Heart right ventricle (tissue), 16 donors: Measurements from ENCODE around the gene DTL. TPM values are rescaled to one million over a fixed set of nuclear protein-coding genes. Genes with fewer than 3 reads are reported as not detected.
"Not testable (repeated sequence)": the region's sequence is repeated elsewhere in the genome, so short reads cannot be mapped to it uniquely, and the experiment has no call there.

Experiments
- ATAC-seq, 8 donors: fragments of 200-7000 bp; cut with Tn5 transposase; one replicate each; pipeline ENCODE4 v1.9.1; 2020; ENCODE audit warnings: mild to moderate bottlenecking in 8 of 8, moderate library complexity in 8 of 8, moderate number of reproducible peaks in 1 of 8
- DNase-seq, 2 donors: peaks; one replicate each; pipeline ENCODE4 v3.0.0-alpha.2; 2020
- H3K27ac ChIP-seq, 10 donors: fragments of 200-600 bp; sonication (generic) in 2 of 10; one replicate each; pipeline versions ENCODE4 v1.5.0 to v1.8.0; 2020 to 2022; ENCODE audit warnings: mild to moderate bottlenecking in 3 of 10
- H3K27me3 ChIP-seq, 7 donors: fragments of 200-600 bp; one replicate each; pipeline ENCODE4 v1.8.0; 2021 to 2022; ENCODE audit warnings: mild to moderate bottlenecking in 2 of 7
- H3K36me3 ChIP-seq, 9 donors: fragments of 200-600 bp; sonication (generic) in 1 of 9; one replicate each; pipeline versions ENCODE4 v1.5.0 to v1.8.0; 2020 to 2022; ENCODE audit warnings: mild to moderate bottlenecking in 2 of 9
- H3K4me1 ChIP-seq, 9 donors: fragments of 200-600 bp; sonication (generic) in 1 of 9; one replicate each; pipeline versions ENCODE4 v1.5.0 to v1.8.0; 2020 to 2022; ENCODE audit warnings: mild to moderate bottlenecking in 4 of 9
- H3K4me3 ChIP-seq, 10 donors: fragments of 200-600 bp; sonication (generic) in 2 of 10; one replicate each; pipeline versions ENCODE4 v1.5.0 to v1.8.0; 2020 to 2022; ENCODE audit warnings: mild to moderate bottlenecking in 7 of 10, moderate library complexity in 2 of 10
- H3K9me3 ChIP-seq, 11 donors: fragments of 200-600 bp in 10 of 11; sonication (generic) in 2 of 11; one replicate each; pipeline versions ENCODE4 v1.5.0 to v1.8.0; 2013 to 2022; ENCODE audit warnings: mild to moderate bottlenecking in 2 of 11, control low read depth in 1 of 11, moderate library complexity in 1 of 11
- WGBS, 2 donors: extraction: QIAGEN DNeasy Blood & Tissue Kit; methylation state at CpG; one replicate each; pipeline ENCODE4 v1.1.7; 2013; ENCODE audit warnings: inconsistent platforms in 1 of 2; 5-methylcytosine and 5-hydroxymethylcytosine counted together
- intact Hi-C, 10 donors: fragments of 100-400 bp; cut with DNase I; formaldehyde crosslinking; loops; one replicate each; pipeline versions ENCODE4 v1.11.1 to v1.14.2; 2022
- polyA plus RNA-seq, 2 donors: library from polyadenylated mRNA; stranded (reverse); fragments of 200-250 nt; gene quantifications; one replicate each; pipeline ENCODE4 v1.2.3, GENCODE V29; 2013
- total RNA-seq, 10 donors: library from RNA; stranded (reverse); fragmentation: NEBNext Ultra II Directional in 3 of 10; extraction: Animal tissue kit (Norgen Biotek cat#: 25700) in 3 of 10; gene quantifications; one replicate each; pipeline versions ENCODE4 v1.2.1 to v1.2.4, GENCODE V29; 2021 to 2023
- TF ChIP-seq, protein P1 (sequence below), 9 donors: fragments of 200-600 bp; sonication (generic) in 2 of 9; IDR thresholded peaks; one replicate each; pipeline versions ENCODE4 v1.5.0 to v1.8.0; 2021 to 2022; ENCODE audit warnings: antibody characterized with exemption in 9 of 9, mild to moderate bottlenecking in 5 of 9, moderate library complexity in 1 of 9
- donor health status: Arrhythmogenic right ventricular cardiomyopathy.
- donor health status: ischemic (EF 13 %, LVEDD 7.1; RV severe dilation, severe dysfunction).
- donor health status: healthy with polysubstance abuse.
- donor health status: DM: no; HTN: yes; CAD: no.
- donor health status: DM: no; HTN: no; CAD: no.
- donor health status: ischemic (EF 25% LVEDD 6.9; RV normal size, moderate dysfunction).
- donor health status: ischemic (EF 25% LVEDD 5.7; RV mildly dilated, moderate dysfunction).
- donor health status: healthy.
- donor health status: DM: yes; HTN: yes; CAD: no.
- donor health status: Ischemic cardiomyopathy.
- donor health status: ischemic (EF 35%, LVEDD 5.7; RV mildly dilated, moderate dysfunction).
- donor health status: nonischemic (EF 11% LVEDD 7.7; RV severe dilation, severe dysfunction).
- donor health status: DM: yes; HTN: yes; CAD: no.
- donor health status: PGD.
- donor health status: ischemic (EF 29% LVEDD 5.4; RV normal size, mild dysfunction).
- donor health status: nonischemic (EF 23%, LVEDD 6.1; RV moderate dilation, normal function).

DTL gene
- total and polyA plus RNA-seq, 12 donors = 0.07 to 3.0 (median 0.58) TPM

- H3K27ac ChIP-seq = no peak overlapping the region
- intact Hi-C loops = loop anchor here in 2 of 10 donors (10.0 kb wide), 1 partner anchor 336 kb away; no protein-coding TSS in a partner anchor
- peaks cover 0 to 10% (median 0%) of the 10 kb centered on the region in 11 donors for H3K9me3 ChIP-seq
- H3K4me3 ChIP-seq = no peak overlapping the region
- ATAC-seq (no peak), DNase-seq (no peak)
- no peaks in the 10 kb centered on the region for H3K4me1 ChIP-seq
- no peaks in the 10 kb centered on the region for H3K27me3 ChIP-seq
- TF ChIP-seq, protein P1, sequence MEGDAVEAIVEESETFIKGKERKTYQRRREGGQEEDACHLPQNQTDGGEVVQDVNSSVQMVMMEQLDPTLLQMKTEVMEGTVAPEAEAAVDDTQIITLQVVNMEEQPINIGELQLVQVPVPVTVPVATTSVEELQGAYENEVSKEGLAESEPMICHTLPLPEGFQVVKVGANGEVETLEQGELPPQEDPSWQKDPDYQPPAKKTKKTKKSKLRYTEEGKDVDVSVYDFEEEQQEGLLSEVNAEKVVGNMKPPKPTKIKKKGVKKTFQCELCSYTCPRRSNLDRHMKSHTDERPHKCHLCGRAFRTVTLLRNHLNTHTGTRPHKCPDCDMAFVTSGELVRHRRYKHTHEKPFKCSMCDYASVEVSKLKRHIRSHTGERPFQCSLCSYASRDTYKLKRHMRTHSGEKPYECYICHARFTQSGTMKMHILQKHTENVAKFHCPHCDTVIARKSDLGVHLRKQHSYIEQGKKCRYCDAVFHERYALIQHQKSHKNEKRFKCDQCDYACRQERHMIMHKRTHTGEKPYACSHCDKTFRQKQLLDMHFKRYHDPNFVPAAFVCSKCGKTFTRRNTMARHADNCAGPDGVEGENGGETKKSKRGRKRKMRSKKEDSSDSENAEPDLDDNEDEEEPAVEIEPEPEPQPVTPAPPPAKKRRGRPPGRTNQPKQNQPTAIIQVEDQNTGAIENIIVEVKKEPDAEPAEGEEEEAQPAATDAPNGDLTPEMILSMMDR (IDR thresholded peaks at IDR 0.05) = no peak
- 79 to 88% methylated on average over 2 of the region's 2 CpGs for WGBS, 2 donors
- H3K36me3 ChIP-seq = peaks cover 0 to 55% (median 7%) of the 10 kb centered on the region in 9 donors
Observed at GRCh38 chr1:212020975-212021374, 14.6 kb upstream of the DTL start.

- TF ChIP-seq, protein P1 (IDR thresholded peaks at IDR 0.05) = no peak
- Histone ChIP-seq H3K27ac (no peak overlapping the region), H3K4me3 (no peak overlapping the region), H3K9me3 (peaks cover 0 to 10% (median 0%) of the 10 kb centered on the region in 11 donors), H3K27me3 (no peaks in the 10 kb centered on the region), H3K4me1 (no peaks in the 10 kb centered on the region), H3K36me3 (peaks cover 0 to 49% (median 7%) of the 10 kb centered on the region in 9 donors)
- intact Hi-C loops = loop anchor here in 2 of 10 donors (10.0 kb wide), 1 partner anchor 337 kb away; no protein-coding TSS in a partner anchor
- WGBS, 2 donors = 92 to 93% methylated on average over 2 of the region's 2 CpGs
- no peak for ATAC-seq
- no peak for DNase-seq
Observed at GRCh38 chr1:212021563-212021962, 14.0 kb upstream of the DTL start.

- H3K4me3 ChIP-seq, ATAC-seq, H3K27ac ChIP-seq, H3K4me1 ChIP-seq, H3K27me3 ChIP-seq, DNase-seq: not testable (repeated sequence)
- peaks cover 0 to 36% (median 7%) of the 10 kb centered on the region in 9 donors for H3K36me3 ChIP-seq
- intact Hi-C loops = loop anchor here in 2 of 10 donors (10.0 kb wide), 1 partner anchor 338 kb away; no protein-coding TSS in a partner anchor
- peaks cover 0 to 10% (median 0%) of the 10 kb centered on the region in 11 donors for H3K9me3 ChIP-seq
Observed at GRCh38 chr1:212022908-212023307, 12.6 kb upstream of the DTL start.

GRCh38 chr1:212024469-212025149 is 10.9 kb upstream of the DTL start:
- intact Hi-C loops = loop anchor here in 2 of 10 donors (10.0 kb wide), 1 partner anchor 340 kb away; no protein-coding TSS in a partner anchor
- peaks cover 0 to 10% (median 0%) of the 10 kb centered on the region in 11 donors for H3K9me3 ChIP-seq
- H3K27me3 ChIP-seq = no peaks in the 10 kb centered on the region
- TF ChIP-seq, protein P1 (IDR thresholded peaks at IDR 0.05) = no peak
- WGBS, 2 donors = 96 to 98% methylated on average over 3 of the region's 3 CpGs
- peaks cover 0 to 25% (median 7%) of the 10 kb centered on the region in 9 donors for H3K36me3 ChIP-seq
- H3K4me1 ChIP-seq = peaks cover 0 to 5% (median 0%) of the 10 kb centered on the region in 9 donors
- DNase-seq (no peak), ATAC-seq (no peak)
- no peak overlapping the region for H3K4me3 ChIP-seq
- H3K27ac ChIP-seq = no peak overlapping the region

GRCh38 chr1:212027727-212028126 is 7.8 kb upstream of the DTL start:
- H3K4me3 ChIP-seq, H3K27me3 ChIP-seq, H3K27ac ChIP-seq, DNase-seq, ATAC-seq: not testable (repeated sequence)
- 92 to 93% methylated on average over 10 of the region's 10 CpGs for WGBS, 2 donors
- intact Hi-C loops = loop anchor here in 2 of 10 donors (10.0 kb wide), 1 partner anchor 343 kb away; no protein-coding TSS in a partner anchor
- peaks cover 0 to 11% (median 0%) of the 10 kb centered on the region in 9 donors for H3K36me3 ChIP-seq
- H3K4me1 ChIP-seq = peaks cover 0 to 31% (median 10%) of the 10 kb centered on the region in 9 donors
- H3K9me3 ChIP-seq = peaks cover 0 to 10% (median 0%) of the 10 kb centered on the region in 11 donors
